ENCODE measurements around the gene PAPPA. TPM values are rescaled to one million over a fixed set of nuclear protein-coding genes. Genes with fewer than 3 reads are reported as not detected.
A peak's percentile ranks its signal among the peaks of the same experiment; 100 is the strongest.

PAPPA gene
- total and polyA plus RNA-seq, 11 donors, result 0.23 to 8.5 (median 2.1) TPM

DNA sequence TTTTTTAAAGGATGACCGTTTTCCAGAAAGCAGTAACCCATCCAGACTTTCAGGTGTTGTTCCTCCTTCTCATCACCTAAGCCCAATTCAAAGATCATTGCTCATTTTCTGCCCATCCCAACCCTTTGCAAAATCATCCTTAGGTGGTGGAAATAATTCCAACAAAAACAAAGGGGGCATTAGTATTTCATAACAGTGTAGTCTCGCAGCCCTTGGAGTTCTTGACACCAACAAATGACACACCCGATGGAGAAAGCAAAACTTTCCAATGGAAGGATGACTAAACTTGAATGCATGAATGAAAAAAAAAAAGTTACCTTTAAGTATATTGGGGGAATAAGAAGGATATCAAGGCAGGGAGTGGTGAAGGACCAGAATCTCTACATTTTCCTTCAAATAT lies 117.0 kb downstream of the PAPPA start:
- intact Hi-C loops (cut with DNase I), result no loop called here
- H3K36me3 ChIP-seq, result no peaks in the 10 kb centered on the region
- no peak overlapping the region for H3K4me3 ChIP-seq
- ATAC-seq (no peak), DNase-seq (no peak)
- H3K27me3 ChIP-seq, result no peaks in the 10 kb centered on the region
- no peaks in the 10 kb centered on the region for H3K9me3 ChIP-seq
- no peak for TF ChIP-seq CTCF (IDR thresholded peaks at IDR 0.05)
- TF ChIP-seq POLR2A (IDR thresholded peaks at IDR 0.05), result no peak
- H3K4me1 ChIP-seq, result peaks cover 0 to 5% (median 0%) of the 10 kb centered on the region in 12 donors
- no peak overlapping the region for H3K27ac ChIP-seq
- 79 to 89% (median 87%) methylated on average over 3 of the region's 3 CpGs for WGBS, 4 donors

DNA sequence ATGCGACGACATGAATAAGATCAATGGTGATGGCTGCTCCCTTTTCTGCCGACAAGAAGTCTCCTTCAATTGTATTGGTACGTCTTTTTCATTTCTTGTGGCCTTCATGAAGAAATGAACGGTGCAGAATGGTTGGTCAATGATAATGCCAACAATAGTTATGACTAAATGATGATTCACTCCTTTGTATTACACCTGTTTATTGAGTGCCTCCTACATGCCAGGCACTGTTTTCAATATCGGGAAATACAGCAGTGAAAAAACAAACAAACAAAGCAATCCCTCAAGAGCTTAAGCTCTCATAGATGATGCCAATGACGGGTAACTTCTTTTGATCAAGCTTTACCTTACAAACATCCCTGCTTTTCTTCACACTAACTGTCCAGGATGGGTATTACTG lies 117.7 kb downstream of the PAPPA start:
- H3K27me3 ChIP-seq, result no peaks in the 10 kb centered on the region
- DNase-seq, result no peak
- no peak overlapping the region for H3K27ac ChIP-seq
- no peaks in the 10 kb centered on the region for H3K9me3 ChIP-seq
- no peak overlapping the region for H3K4me3 ChIP-seq
- intact Hi-C loops (cut with DNase I), result no loop called here
- ATAC-seq, result no peak
- TF ChIP-seq CTCF (IDR thresholded peaks at IDR 0.05) (no peak), POLR2A (IDR thresholded peaks at IDR 0.05) (no peak)
- 80 to 84% (median 82%) methylated on average over 7 of the region's 7 CpGs for WGBS, 4 donors
- H3K4me1 ChIP-seq, result peaks cover 0 to 13% (median 0%) of the 10 kb centered on the region in 12 donors
- no peaks in the 10 kb centered on the region for H3K36me3 ChIP-seq

DNA sequence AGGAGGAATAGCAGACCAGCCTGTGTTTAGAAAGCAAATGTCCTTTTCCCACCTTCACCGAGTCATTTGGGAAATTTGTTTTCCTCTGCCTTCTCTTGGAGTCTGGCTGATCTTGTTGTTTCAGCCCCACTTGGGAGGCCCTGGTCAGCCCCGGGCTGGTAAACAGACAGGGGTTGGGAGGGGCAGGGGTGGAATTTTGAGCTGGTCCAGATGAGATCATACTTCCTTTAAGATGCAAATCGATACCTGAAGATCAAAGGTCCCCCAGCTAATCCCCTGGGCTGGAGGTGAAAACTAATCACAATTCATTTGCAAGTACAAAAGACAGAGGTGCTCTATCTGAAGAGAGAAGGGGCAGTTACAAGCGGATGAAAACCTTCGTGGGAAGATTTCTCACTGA lies 118.4 kb downstream of the PAPPA start:
- WGBS, 4 donors, result 43 to 53% (median 48%) methylated on average over 5 of the region's 5 CpGs
- Histone ChIP-seq H3K4me3 (no peak overlapping the region), H3K9me3 (no peaks in the 10 kb centered on the region), H3K36me3 (no peaks in the 10 kb centered on the region), H3K4me1 (peaks cover 0 to 13% (median 0%) of the 10 kb centered on the region in 12 donors), H3K27ac (no peak overlapping the region), H3K27me3 (no peaks in the 10 kb centered on the region)
- ATAC-seq, result no peak
- intact Hi-C loops (cut with DNase I), result no loop called here
- no peak for DNase-seq
- TF ChIP-seq CTCF (IDR thresholded peaks at IDR 0.05) (no peak), POLR2A (IDR thresholded peaks at IDR 0.05) (no peak)

DNA sequence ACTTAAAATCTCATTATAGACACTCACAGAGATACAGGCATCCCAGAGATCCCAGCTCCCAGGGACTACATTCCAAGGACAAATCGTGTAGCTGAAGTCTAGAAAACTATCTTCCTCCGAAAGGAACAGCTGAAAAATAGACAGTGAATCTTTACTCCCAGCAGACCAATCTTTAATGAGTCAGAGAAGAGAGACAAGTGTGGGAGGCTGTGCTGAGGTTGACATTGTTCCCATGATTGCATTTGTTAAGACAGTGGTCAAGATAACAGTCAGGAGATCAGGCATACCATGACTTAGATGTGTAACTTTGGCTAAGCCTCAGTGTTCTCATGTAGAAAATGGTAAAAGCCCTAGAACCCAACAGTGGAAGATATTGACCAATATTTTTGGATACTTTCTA lies 120.7 kb downstream of the PAPPA start:
- peak overlapping the region in 1 of 12 donors; percentile 12 for H3K27ac ChIP-seq
- no peak for DNase-seq
- no peaks in the 10 kb centered on the region for H3K9me3 ChIP-seq
- no peaks in the 10 kb centered on the region for H3K27me3 ChIP-seq
- intact Hi-C loops (cut with DNase I), result no loop called here
- H3K36me3 ChIP-seq, result no peaks in the 10 kb centered on the region
- H3K4me1 ChIP-seq, result peaks cover 0 to 13% (median 0%) of the 10 kb centered on the region in 12 donors
- H3K4me3 ChIP-seq, result no peak overlapping the region
- peak in 1 of 4 donors; percentile 65 for ATAC-seq
- 39 to 49% (median 44%) methylated on average over 2 of the region's 2 CpGs for WGBS, 4 donors
- TF ChIP-seq POLR2A (IDR thresholded peaks at IDR 0.05) (no peak), CTCF (IDR thresholded peaks at IDR 0.05) (no peak)
